GM18951 (cell line): ENCODE results near the gene GP1BA.

Experiments used
- POLR2A ChIP-seq: IDR thresholded peaks from 4 replicates; pipeline ENCODE4 v1.6.1; 2011; ENCODE audit warnings: mild to moderate bottlenecking; ENCODE audit not compliant: insufficient read length, insufficient read depth; ENCODE audit errors: extremely low read depth
- in situ Hi-C: fragments of 300-500 bp; cut with MboI; formaldehyde crosslinking; loops from one replicate; pipeline ENCODE4 v1.12.0; 2022; ENCODE audit warnings: low sequenced_read_pairs, mixed read lengths, inconsistent platforms; ENCODE audit not compliant: unreplicated experiment

The GP1BA gene

DNA sequence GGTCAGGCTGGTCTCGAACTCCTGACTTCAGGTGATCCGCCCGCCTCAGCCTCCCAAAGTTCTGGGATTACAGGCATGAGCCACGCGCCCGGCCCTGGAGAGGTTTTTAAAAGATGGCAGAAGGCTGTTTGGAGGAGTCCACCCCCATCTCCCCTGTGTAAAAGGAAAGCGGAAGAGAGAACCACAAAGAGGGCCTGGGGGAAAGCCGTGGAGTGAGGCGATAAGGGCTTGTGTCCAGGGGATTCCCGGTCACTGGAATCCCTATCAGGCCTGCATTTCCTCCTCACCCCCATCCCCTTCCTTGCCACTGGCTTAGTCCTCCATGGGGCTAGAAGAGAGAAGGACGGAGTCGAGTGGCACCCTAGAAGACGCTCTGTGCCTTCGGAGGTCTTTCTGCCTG is at the start of gene GP1BA:
GP1BA (plus strand) TSS at position 315 of the 400 bp plus-strand sequence. CDS start 328 bp downstream, outside the sequence.
- in situ Hi-C loops, result no loop called here
- TF ChIP-seq POLR2A, result no peak

DNA sequence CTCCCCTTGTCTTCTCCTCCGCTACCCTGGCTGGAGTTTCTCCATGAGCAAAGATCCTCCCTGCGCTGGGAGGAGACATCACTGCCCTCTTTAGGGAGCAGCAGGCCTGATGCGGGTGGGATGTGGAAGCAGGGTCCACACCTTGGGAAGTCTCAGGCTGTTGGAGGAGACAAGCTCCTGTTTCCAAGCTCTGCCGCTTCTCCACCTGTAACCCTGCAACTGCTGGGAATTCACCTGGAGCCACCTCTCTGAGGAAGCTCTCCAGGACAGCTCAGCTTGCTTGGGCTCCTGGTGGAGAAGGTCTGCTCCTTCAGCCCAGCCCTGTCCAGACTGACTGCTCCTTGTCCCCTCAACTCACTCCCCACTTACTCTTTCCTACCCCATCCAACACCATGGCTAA is 47.6 kb upstream of the GP1BA start:
- no peak for TF ChIP-seq POLR2A

DNA sequence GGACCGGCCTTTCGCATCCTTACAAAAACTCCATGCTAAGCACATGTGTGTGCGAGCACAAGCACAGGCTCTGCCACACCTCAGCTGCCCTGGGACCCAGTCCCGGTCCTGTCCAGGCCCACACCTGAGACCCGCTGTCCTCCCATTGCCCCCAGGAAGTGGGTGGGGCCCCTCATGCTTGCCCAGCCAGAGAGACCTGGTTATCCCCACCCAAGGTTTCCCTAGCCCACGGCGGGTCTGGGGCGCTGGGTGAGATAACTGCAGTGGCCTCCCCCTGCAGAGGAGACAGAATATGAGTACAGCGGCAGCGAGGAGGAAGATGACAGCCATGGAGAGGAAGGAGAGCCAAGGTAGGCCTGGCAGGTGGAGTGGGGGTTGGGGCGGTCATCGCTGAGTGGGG is 45.2 kb upstream of the GP1BA start:
- in situ Hi-C loops, result loop anchor here (10.0 to 25.0 kb wide), 2 partner anchors 172 to 325 kb away; partner anchors contain the start of genes ARRB2, GGT6 and MYBBP1A
- no peak for TF ChIP-seq POLR2A

More for the DNA sequence above, 47.6 kb upstream of the GP1BA start:
- in situ Hi-C loops, result loop anchor here (10.0 to 25.0 kb wide), 2 partner anchors 170 to 322 kb away; partner anchors contain the start of genes ARRB2, GGT6 and MYBBP1A

DNA sequence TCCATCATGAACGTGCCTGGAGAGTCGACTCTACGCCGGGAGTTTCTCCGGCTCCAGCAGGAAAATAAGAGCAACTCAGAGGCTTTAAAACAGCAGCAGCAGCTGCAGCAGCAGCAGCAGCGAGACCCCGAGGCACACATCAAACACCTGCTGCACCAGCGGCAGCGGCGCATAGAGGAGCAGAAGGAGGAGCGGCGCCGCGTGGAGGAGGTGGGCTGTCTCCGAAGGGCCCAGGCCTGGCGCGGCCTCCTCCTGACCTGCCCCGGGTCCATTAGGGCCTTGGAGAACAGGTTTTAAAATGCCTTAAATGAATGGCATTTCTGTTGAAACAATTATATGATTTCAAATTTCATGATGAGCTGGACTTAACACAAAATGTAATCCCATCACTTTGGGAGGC is 44.5 kb upstream of the GP1BA start:
- in situ Hi-C loops, result loop anchor here (10.0 to 25.0 kb wide), 2 partner anchors 173 to 325 kb away; partner anchors contain the start of genes ARRB2, GGT6 and MYBBP1A
- no peak for TF ChIP-seq POLR2A

DNA sequence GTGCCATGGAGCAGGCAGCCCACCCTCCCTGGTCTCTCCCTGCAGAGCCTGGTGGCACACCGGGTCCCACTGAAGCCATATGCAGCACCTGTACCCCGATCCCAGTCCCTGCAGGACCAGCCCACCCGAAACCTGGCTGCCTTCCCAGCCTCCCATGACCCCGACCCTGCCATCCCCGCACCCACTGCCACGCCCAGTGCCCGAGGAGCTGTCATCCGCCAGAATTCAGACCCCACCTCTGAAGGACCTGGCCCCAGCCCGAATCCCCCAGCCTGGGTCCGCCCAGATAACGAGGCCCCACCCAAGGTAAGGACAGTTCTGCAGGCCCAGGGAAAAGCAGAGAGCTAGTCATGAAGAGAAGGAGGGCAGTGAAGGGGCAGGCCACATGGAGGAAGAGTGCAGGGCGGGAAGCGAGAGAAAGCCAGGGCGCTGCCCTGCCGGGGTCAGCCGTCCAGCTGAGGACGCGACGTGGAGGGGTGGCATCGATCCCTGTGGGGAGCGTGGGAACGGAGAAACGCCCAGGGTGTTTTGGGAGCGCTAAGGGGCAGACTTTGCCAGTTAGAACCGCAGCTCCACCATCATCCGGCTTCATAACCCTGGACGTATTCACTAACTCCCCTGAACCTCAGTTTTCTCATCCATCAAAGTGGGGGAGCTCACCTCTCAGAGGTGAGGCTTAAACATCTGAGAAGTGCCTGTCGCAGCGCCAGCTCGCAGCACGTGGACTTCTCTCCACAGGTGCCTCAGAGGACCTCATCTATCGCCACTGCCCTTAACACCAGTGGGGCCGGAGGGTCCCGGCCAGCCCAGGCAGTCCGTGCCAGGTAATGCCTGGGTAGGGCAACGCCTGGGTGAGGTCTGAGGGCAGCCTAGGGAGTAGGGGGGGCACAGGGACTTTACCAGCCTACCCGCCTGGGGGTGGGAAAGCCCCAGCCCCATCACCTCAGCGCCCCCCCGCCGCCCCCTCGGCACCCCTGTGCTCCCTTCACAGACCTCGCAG is 40.4 kb upstream of the GP1BA start:
- in situ Hi-C loops, result loop anchor here (25.0 kb wide), 1 partner anchor 329 kb away; the partner anchor contains the start of genes GGT6 and MYBBP1A
- TF ChIP-seq POLR2A, result no peak

DNA sequence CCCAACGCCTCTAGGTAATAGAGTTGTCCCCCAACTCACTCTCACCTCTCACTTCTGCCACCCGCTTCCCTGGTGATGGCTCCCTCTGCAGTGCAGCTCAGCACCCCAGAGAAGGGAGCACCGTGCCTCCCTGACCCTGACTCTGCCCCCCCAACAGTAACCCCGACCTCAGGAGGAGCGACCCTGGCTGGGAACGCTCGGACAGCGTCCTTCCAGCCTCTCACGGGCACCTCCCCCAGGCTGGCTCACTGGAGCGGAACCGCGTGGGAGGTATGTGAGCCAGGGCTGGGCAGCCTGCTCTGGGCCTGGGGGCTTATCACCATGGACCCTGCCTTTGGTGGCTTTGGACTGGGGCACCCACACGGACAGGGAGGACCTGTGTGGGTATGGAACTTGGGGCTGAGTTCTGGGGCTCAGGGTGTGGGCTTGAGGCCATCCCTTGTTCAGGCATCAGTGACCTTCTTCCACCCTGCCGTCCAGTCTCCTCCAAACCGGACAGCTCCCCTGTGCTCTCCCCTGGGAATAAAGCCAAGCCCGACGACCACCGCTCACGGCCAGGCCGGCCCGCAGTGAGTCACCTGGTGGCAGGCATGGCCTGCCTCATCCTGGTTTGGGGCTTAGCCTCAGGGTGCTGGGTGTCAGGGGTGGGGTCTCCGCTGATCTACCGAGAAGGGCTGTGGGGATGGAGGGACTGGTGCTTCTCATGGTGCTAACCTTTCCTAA is 39.4 kb upstream of the GP1BA start:
- no peak for TF ChIP-seq POLR2A
- in situ Hi-C loops, result loop anchor here (25.0 kb wide), 1 partner anchor 330 kb away; the partner anchor contains the start of genes GGT6 and MYBBP1A

DNA sequence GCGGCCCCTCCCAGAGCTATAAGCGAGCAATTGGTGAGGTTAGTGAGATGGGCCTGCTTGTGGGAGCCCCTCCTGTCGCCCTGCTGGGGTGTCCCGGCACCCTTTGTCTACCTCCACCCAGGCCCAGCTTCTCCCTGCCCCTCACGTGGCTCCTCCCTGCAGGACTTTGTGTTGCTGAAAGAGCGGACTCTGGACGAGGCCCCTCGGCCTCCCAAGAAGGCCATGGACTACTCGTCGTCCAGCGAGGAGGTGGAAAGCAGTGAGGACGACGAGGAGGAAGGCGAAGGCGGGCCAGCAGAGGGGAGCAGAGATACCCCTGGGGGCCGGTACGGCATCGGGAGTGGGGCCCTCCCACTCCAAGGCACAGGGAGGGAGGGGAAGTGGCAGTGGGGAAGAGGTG is 38.8 kb upstream of the GP1BA start:
- in situ Hi-C loops, result loop anchor here (25.0 kb wide), 1 partner anchor 331 kb away; the partner anchor contains the start of genes GGT6 and MYBBP1A
- no peak for TF ChIP-seq POLR2A

DNA sequence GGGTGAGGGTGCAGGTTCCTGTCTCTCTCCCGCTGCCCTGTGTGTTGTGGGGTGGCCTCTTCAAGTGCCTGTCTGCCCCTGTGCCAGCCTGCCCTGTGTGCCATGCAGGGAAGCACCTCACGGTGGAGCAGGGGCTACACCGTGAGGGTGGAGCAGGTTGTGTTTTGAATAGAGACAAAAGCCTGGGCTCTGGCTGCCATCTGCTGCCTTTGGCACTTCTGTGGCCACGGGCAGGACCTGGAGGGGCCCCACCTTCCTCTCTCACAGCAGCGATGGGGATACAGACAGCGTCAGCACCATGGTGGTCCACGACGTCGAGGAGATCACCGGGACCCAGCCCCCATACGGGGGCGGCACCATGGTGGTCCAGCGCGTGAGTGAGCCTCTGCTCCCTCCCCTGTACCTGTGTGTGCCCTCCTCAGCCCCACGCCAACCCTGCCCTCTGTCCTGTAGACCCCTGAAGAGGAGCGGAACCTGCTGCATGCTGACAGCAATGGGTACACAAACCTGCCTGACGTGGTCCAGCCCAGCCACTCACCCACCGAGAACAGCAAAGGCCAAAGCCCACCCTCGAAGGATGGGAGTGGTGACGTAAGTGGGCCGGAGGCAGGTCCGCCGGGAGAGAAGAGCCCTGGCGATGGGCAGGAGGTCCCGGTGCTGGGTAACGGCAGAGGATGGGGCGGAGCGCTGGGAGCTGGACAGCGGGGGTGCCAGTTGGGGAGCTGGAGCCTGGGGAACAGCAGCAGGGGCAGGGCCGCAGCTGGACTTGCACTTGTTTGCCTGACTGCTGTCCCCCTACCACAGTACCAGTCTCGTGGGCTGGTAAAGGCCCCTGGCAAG is 38.1 kb upstream of the GP1BA start:
- no peak for TF ChIP-seq POLR2A
- in situ Hi-C loops, result loop anchor here (25.0 kb wide), 1 partner anchor 332 kb away; the partner anchor contains the start of genes GGT6 and MYBBP1A

DNA sequence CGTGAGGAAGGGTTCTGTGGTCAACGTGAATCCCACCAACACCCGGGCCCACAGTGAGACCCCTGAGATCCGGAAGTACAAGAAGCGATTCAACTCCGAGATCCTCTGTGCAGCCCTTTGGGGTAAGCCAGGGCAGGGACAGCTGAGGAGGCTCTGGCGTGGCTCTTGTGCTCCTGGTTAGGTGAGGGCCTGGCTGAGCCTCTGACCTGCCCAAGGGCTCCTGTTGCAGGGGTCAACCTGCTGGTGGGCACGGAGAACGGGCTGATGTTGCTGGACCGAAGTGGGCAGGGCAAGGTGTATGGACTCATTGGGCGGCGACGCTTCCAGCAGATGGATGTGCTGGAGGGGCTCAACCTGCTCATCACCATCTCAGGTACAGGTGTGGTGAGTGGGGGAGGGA is 37.0 kb upstream of the GP1BA start:
- in situ Hi-C loops, result loop anchor here (25.0 kb wide), 1 partner anchor 333 kb away; the partner anchor contains the start of genes GGT6 and MYBBP1A
- no peak for TF ChIP-seq POLR2A

DNA sequence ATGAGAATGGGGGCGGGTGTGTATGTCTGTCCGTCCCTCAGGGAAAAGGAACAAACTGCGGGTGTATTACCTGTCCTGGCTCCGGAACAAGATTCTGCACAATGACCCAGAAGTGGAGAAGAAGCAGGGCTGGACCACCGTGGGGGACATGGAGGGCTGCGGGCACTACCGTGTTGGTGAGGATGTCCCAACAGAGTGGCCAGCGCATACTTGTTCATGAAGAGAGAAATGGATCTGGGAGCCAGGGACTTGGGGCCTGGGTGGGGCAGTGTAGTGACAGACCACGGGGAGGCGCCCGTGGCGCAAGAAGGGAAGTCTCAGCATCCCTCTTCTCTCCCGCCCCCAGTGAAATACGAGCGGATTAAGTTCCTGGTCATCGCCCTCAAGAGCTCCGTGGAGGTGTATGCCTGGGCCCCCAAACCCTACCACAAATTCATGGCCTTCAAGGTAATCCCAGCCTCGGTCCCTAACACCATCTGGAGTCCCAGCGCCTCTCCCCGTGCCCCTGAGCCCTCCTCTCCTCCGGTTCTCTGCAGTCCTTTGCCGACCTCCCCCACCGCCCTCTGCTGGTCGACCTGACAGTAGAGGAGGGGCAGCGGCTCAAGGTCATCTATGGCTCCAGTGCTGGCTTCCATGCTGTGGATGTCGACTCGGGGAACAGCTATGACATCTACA is 36.3 kb upstream of the GP1BA start:
- in situ Hi-C loops, result loop anchor here (25.0 kb wide), 1 partner anchor 333 kb away; the partner anchor contains the start of genes GGT6 and MYBBP1A
- TF ChIP-seq POLR2A, result no peak
